Transverse colon (tissue), 3 donors: Measurements from ENCODE around the gene SNRK.

Experiments
- CTCF ChIP-seq, 5 experiments: fragments of 200-600 bp in 3 of 5; fragments of 450-650 bp in 2 of 5; sonication (generic) in 3 of 5; IDR thresholded peaks; 1 replicate in 2 of 5; 2 replicates in 3 of 5; pipeline ENCODE4 v1.5.1; 2016 to 2017; ENCODE audit warnings: antibody characterized with exemption in 5 of 5, inconsistent platforms in 3 of 5, mild to moderate bottlenecking in 2 of 5, moderate library complexity in 1 of 5
- POLR2A ChIP-seq: fragments of 450-650 bp; IDR thresholded peaks from one replicate; pipeline ENCODE4 v1.6.1; 2016; ENCODE audit warnings: antibody characterized with exemption, mild to moderate bottlenecking, moderate library complexity

DNA sequence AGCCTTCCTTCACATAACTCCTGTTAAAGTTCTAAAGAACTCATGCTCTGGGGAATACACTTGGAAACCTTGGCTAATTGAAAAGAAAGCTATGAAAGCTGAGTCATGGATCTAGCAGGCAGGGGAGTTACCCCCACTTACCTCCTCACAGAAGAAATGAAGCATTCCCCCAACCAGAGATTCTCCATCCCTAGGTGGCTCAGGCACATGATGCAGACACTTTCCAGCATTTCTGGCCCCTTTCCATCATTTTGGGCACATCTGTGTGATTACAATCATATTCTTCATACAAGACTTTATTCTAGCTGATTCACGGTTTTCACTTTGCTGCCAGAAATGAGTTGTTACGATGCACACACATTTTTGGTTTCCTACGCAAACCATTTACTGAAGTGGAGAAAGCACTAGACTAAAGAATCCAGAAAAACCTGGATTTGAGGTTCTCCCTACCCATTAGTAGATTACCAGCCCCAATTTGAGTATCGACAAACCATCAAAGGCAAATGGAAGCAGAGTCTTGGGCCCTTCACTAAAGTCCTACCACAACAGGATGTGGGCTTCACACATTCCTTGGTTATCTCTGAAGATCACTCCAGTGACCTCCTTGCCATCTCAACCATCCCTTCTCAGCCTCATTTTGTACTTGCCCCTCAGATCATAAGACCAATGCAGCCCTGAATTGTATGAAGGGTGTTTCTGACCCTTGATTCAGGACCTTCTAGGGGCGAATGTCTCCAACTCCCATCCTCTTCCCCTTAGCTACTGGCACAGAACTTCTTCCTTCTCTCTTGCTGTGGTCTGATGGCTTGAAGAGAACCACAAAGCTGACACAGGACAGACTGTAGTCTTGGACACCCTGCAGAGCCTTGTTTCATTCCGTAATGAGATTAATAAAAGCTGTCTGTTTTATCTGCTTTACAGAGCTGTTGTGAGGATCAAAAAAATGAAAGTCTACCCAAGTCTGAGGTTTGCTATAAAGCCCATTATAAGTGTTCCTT, 42.5 kb upstream of the SNRK start:
- TF ChIP-seq CTCF (IDR thresholded peaks at IDR 0.05) = no peak
- no peak for TF ChIP-seq POLR2A
